GM10266 (cell line): ENCODE measurements around the gene RASIP1.
A peak's percentile ranks its signal among the peaks of the same experiment; 100 is the strongest.

Experiments used
- DNase-seq: peaks from one replicate; pipeline ENCODE4 v3.0.0; 2012; ENCODE audit errors: extremely low spot score
- CTCF ChIP-seq: IDR thresholded peaks from 2 replicates; pipeline ENCODE4 v1.5.1; 2012; ENCODE audit warnings: mild to moderate bottlenecking, low read depth; ENCODE audit not compliant: control insufficient read depth, insufficient read depth; ENCODE audit errors: missing control alignments

The RASIP1 gene

GRCh38 chr19:48671446-48671995 lies 68.9 kb downstream of the RASIP1 start:
- no peak for TF ChIP-seq CTCF
- DNase-seq: peak; percentile 20

GRCh38 chr19:48670699-48671445 lies 69.5 kb downstream of the RASIP1 start:
- DNase-seq: no peak
- TF ChIP-seq CTCF: no peak
